Smooth muscle cell (in vitro differentiated cells): ENCODE results near the gene BRF1. TPM values are rescaled to one million over a fixed set of nuclear protein-coding genes. Genes with fewer than 3 reads are reported as not detected.

Experiments
- DNase-seq: peaks from one replicate; lab custom pipeline; 2025; ENCODE audit not compliant: unreplicated experiment; lab: John Stamatoyannopoulos, UW
- H2AFZ ChIP-seq: fragments of 200-600 bp; sonication (generic); 2 replicates; pipeline ENCODE4 v1.6.0; 2016; ENCODE audit warnings: antibody characterized with exemption, low read depth, mild to moderate bottlenecking
- H3F3A ChIP-seq: fragments of 200-600 bp; sonication (generic); 2 replicates; pipeline ENCODE4 v1.6.0; 2017; ENCODE audit warnings: antibody characterized with exemption, low read depth
- H3K27ac ChIP-seq: fragments of 200-600 bp; sonication (generic); 2 replicates; pipeline ENCODE4 v1.5.1; 2016; ENCODE audit warnings: low read depth, mild to moderate bottlenecking
- H3K27me3 ChIP-seq: fragments of 200-600 bp; sonication (generic); 2 replicates; pipeline ENCODE4 v1.6.1; 2016; ENCODE audit warnings: low read depth, mild to moderate bottlenecking
- H3K36me3 ChIP-seq: fragments of 200-600 bp; sonication (generic); 2 replicates; pipeline ENCODE4 v1.5.1; 2016; ENCODE audit warnings: low read depth
- H3K4me1 ChIP-seq: fragments of 200-600 bp; sonication (generic); 2 replicates; pipeline ENCODE4 v1.5.1; 2016; ENCODE audit warnings: low read depth
- H3K4me2 ChIP-seq: fragments of 200-600 bp; sonication (generic); 2 replicates; pipeline ENCODE4 v1.6.0; 2016; ENCODE audit warnings: mild to moderate bottlenecking
- H3K4me3 ChIP-seq: fragments of 200-600 bp; sonication (generic); 2 replicates; pipeline ENCODE4 v1.5.1; 2016; ENCODE audit warnings: mild to moderate bottlenecking
- H3K79me2 ChIP-seq: fragments of 200-600 bp; sonication (generic); 2 replicates; pipeline ENCODE4 v1.6.0; 2016; ENCODE audit warnings: low read depth, mild to moderate bottlenecking
- H3K9ac ChIP-seq: fragments of 200-600 bp; sonication (generic); 2 replicates; pipeline ENCODE4 v1.6.0; 2016; ENCODE audit warnings: low read depth
- H3K9me3 ChIP-seq: fragments of 200-600 bp; sonication (generic); replicated peaks from 2 replicates; pipeline ENCODE4 v1.5.1; 2016; ENCODE audit warnings: low read depth
- H4K20me1 ChIP-seq: fragments of 200-600 bp; sonication (generic); 2 replicates; pipeline ENCODE4 v1.6.0; 2016; ENCODE audit warnings: low read depth
- CTCF ChIP-seq: fragments of 200-600 bp; sonication (generic); IDR thresholded peaks from 2 replicates; pipeline ENCODE4 v1.5.1; 2017; ENCODE audit warnings: borderline replicate concordance, mild to moderate bottlenecking, antibody characterized with exemption; ENCODE audit not compliant: insufficient read depth, poor library complexity, severe bottlenecking
- WGBS: methylation state at CpG from one replicate; pipeline ENCODE4 v1.1.7; 2016; ENCODE audit warnings: low lambda C conversion rate; 5-methylcytosine and 5-hydroxymethylcytosine counted together
- polyA plus RNA-seq: library from polyadenylated mRNA; unstranded; fragments of >200 nt; fragmentation: Nextera tagmentation; extraction: Ambion mirVana; gene quantifications from 2 replicates; pipeline ENCODE4 v1.2.1, GENCODE V29; 2016
- total RNA-seq: library from RNA; depleted of rRNA; stranded (reverse); fragments of >200 nt; gene quantifications from 2 replicates; pipeline ENCODE4 v1.2.3, GENCODE V29; 2014

Gene BRF1
- total and polyA plus RNA-seq, 2 experiments from 2014 or later, result 12.5 to 15.9 TPM

- 95% methylated on average over 27 of the region's 27 CpGs for WGBS
- Histone ChIP-seq H3F3A (no peaks in the 10 kb centered on the region), H3K27me3 (no peaks in the 10 kb centered on the region), H3K4me2 (no peak overlapping the region), H3K27ac (no peak overlapping the region), H4K20me1 (no peaks in the 10 kb centered on the region), H3K36me3 (no peaks in the 10 kb centered on the region), H3K4me1 (no peaks in the 10 kb centered on the region), H2AFZ (no peak overlapping the region), H3K4me3 (no peak overlapping the region), H3K9ac (no peak overlapping the region), H3K79me2 (no peaks in the 10 kb centered on the region), H3K9me3 (no peaks in the 10 kb centered on the region)
- TF ChIP-seq CTCF, result no peak
- DNase-seq, result no peak
These were observed 79.1 kb downstream of the BRF1 start for GRCh38 chr14:105221598-105222178.

GRCh38 chr14:105220699-105221597 lies 79.9 kb downstream of the BRF1 start:
- no peaks in the 10 kb centered on the region for H3K79me2 ChIP-seq
- no peaks in the 10 kb centered on the region for H3K9me3 ChIP-seq
- no peak overlapping the region for H3K9ac ChIP-seq
- DNase-seq, result no peak
- H3K4me3 ChIP-seq, result no peak overlapping the region
- no peaks in the 10 kb centered on the region for H3K4me1 ChIP-seq
- H2AFZ ChIP-seq, result no peak overlapping the region
- no peaks in the 10 kb centered on the region for H3K36me3 ChIP-seq
- no peaks in the 10 kb centered on the region for H3K27me3 ChIP-seq
- no peak for TF ChIP-seq CTCF
- no peaks in the 10 kb centered on the region for H4K20me1 ChIP-seq
- H3K27ac ChIP-seq, result no peak overlapping the region
- 94% methylated on average over 29 of the region's 29 CpGs for WGBS
- no peak overlapping the region for H3K4me2 ChIP-seq
- H3F3A ChIP-seq, result no peaks in the 10 kb centered on the region

- DNase-seq, result no peak
- no peak overlapping the region for H3K4me2 ChIP-seq
- no peak overlapping the region for H2AFZ ChIP-seq
- TF ChIP-seq CTCF, result no peak
- H3K4me1 ChIP-seq, result no peaks in the 10 kb centered on the region
- peaks cover 9% of the 10 kb centered on the region for H4K20me1 ChIP-seq
- H3K4me3 ChIP-seq, result no peak overlapping the region
- WGBS, result 100% methylated on average over 13 of the region's 17 CpGs
- H3K36me3 ChIP-seq, result no peaks in the 10 kb centered on the region
- no peaks in the 10 kb centered on the region for H3F3A ChIP-seq
- H3K9me3 ChIP-seq, result no peaks in the 10 kb centered on the region
- H3K79me2 ChIP-seq, result no peaks in the 10 kb centered on the region
- H3K27me3 ChIP-seq, result no peaks in the 10 kb centered on the region
- H3K9ac ChIP-seq, result no peak overlapping the region
- no peak overlapping the region for H3K27ac ChIP-seq
These were observed 81.0 kb downstream of the BRF1 start for GRCh38 chr14:105219753-105220152.
